ENCODE data around the gene CHPF.

Gene CHPF

GRCh38 chr2:219567131-219567530 is 23.5 kb upstream of the CHPF start:
- H3K4me3 ChIP-seq (ENCODE audit: low read length): no peak overlapping the region
- DNase-seq (ENCODE audit: low read depth): no peak
- TF ChIP-seq CTCF (conservative IDR thresholded peaks at IDR 0.05; ENCODE audit: low read depth, low read length): no peak

GRCh38 chr2:219566640-219567039 is 23.0 kb upstream of the CHPF start:
- no peak overlapping the region for H3K4me3 ChIP-seq (ENCODE audit: low read length)
- no peak for DNase-seq (ENCODE audit: low read depth)
- TF ChIP-seq CTCF (conservative IDR thresholded peaks at IDR 0.05; ENCODE audit: low read depth, low read length): no peak

DNA sequence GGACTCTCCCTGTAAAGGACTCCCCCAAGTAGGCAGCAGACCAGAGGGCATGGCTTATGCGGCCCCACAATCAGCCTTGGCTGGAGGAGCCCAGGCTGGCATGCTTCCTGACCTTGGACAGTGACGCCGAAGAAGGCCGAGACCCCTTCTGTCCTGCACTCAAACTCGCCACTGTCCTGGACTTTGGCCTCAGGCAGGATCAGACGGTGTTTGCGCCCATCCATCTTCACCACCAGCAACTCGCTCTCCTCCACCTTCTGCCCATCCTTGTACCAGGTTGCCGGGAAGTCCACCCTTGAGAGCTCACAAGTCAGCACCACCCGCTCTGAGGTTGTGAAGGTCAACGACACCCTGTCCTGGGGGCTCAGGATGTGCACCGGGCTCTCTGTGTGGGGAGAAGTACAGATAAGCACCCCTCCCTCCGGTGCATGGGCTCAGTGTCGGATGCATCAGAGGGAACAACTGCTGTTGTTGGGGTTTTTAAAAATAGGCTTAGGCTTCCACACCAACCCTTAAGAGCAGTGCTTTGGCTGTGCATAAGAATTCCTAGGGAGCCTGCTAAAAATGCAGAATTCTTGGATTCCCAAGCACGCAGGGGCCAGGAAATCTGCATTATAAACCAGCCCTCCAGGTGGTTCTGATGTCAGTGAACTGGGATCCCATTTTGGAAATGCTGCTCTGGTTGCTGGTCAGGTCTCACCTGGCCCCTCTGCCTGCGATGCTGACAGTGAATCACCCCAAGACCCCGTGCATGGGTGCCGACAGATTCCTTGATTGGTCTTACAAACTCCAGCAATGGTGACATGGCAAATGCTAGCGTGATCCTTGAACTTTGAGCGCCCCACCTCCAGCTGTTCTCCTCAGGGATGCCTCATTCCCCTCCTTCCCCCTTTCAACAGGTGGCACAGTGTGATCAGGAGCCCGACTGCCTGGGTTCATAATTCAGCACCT is 21.8 kb upstream of the CHPF start:
- no peak for DNase-seq (ENCODE audit: low read depth)
- no peak for TF ChIP-seq CTCF (conservative IDR thresholded peaks at IDR 0.05; ENCODE audit: low read depth, low read length)
- H3K4me3 ChIP-seq (ENCODE audit: low read length): no peak overlapping the region

DNA sequence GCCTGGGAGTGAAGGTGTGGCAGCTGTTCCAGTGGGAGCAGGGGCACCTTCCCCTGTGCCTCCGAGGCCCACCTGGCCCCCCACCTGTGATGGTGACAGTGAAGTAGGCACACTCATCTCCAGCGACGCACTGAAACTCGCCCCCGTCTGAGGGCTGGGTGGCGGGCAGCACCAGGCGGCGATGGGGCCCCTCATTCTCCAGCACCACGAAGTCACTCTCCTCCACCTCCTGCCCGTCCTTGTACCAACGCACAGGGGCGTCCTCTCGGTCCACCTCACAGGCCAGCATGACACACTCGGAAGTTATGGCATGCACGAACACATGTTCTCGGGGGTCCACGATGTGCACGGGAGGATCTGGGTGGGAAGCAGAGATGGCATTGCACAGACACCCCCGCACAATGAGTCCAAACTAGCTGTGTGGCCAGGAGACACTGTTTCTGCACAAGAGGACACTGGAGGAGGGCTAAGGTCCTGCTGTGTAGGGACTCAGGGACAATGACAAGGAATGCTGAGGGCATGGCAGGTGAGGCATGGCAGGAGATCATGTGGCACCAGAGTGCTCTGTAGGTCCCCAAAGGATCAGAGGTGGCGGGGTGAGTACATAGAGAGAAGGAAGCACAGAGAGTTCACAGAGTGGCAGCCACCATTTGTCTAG is 19.8 kb upstream of the CHPF start:
- H3K4me3 ChIP-seq (ENCODE audit: low read length): no peak overlapping the region
- TF ChIP-seq CTCF (conservative IDR thresholded peaks at IDR 0.05; ENCODE audit: low read depth, low read length): no peak

DNA sequence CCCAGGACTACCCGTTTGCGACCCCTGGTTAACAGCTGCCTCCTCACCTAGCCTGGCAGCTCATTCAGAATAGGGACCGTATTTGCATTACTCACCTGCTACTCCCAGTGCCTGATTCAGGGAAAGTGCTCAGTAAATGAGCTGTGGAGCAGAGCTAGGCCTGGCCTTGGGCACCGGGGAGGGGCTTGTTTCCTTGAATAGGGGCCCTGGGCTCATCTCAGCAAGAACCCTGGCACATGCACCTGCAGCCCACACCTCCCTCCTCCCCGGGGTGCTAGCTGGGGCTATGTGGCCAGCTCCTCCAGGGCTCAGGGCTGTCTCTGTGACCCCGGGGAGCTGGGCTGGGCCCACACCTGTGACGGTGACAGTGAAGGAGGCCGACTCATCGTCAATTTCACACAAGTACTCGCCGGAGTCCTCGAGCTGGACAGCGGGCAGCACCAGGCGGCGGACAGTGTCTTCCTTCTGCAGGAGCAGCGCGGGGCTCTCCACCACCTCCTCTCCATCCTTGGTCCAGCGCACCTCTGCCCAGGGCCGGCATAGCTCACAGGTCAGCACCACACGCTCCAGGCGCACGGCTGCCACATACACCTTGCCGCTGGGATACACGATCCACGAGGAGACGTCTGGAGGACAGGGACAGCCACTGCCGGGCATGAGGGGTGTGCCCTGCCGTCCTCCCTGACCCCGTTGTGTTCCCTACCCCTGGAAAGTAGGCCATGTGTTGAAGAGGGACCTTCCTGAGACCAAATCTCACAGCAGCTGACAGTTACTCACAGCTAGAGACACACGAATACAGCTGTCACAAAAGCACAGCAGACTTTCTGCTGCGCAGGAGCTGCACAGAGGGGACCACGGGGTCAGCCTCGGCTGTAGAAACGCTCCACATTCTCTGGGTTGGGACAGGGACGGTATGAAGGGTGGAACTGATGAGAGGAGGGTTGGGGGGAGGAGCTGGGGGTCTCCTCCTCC is 18.7 kb upstream of the CHPF start:
- no peak for TF ChIP-seq CTCF (conservative IDR thresholded peaks at IDR 0.05; ENCODE audit: low read depth, low read length)

More for the DNA sequence above, 19.8 kb upstream of the CHPF start:
- DNase-seq (ENCODE audit: low read depth): no peak

DNA sequence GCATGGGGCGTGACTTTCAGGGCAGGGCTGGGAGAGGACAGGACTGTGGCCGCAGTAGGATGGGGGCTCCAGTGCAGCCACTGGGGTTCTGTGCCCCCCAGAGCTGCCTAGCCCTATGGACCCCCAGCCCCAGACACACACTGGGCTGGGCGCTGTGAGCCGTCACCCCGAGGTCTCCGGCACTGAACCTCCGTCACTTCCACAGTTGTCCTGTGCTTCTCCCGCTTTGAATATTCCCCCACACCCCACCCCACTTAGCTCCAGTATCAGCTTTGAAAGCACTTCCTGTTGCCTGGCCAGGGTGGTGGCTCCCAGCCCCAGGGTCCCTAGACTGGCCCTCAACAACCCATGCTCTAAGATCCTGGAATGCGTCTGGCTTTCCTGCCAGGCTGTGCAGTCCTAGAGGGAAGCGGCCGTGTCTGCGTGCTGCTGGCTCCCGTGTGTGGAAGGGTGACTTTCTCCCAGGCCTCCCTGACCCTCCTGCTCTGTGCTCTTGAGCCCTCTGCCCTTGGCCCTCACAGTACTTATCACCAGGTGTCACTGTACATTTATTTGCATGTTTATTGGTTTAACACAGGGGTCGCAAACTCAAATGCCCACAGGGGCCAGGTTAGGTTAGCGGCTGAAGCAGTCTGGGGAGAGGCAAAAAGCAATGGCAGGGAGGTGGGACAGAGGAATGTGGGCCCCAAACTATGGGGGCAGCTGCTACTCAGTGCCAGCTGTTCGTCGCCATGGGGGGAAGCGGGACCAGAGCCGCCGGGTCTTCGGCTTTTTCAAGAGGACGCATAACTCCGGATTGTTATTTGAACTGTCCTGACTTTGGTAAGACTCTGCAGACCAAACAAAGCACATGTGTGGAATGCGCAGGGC is 17.8 kb upstream of the CHPF start:
- no peak for TF ChIP-seq CTCF (conservative IDR thresholded peaks at IDR 0.05; ENCODE audit: low read depth, low read length)
- DNase-seq (ENCODE audit: low read depth): no peak

More for the DNA sequence above, 18.7 kb upstream of the CHPF start:
- no peak overlapping the region for H3K4me3 ChIP-seq (ENCODE audit: low read length)
- DNase-seq (ENCODE audit: low read depth): no peak

More for the DNA sequence above, 17.8 kb upstream of the CHPF start:
- H3K4me3 ChIP-seq (ENCODE audit: low read length): no peak overlapping the region
